Tibial nerve (tissue), 4 donors: ENCODE measurements around the gene MBOAT1. TPM values are rescaled to one million over a fixed set of nuclear protein-coding genes. Genes with fewer than 3 reads are reported as not detected.

Experiments
- DNase-seq, 2 donors: peaks; one replicate each; pipeline ENCODE4 v3.0.0-alpha.2; 2019; ENCODE audit warnings: low spot score in 2 of 2
- H3K27ac ChIP-seq, 4 donors: fragments of 200-600 bp; sonication (generic) in 3 of 4; one replicate each; pipeline ENCODE4 v1.5.1; 2017 to 2019; ENCODE audit warnings: mild to moderate bottlenecking in 1 of 4
- H3K27me3 ChIP-seq, 2 donors: fragments of 200-600 bp; sonication (generic) in 1 of 2; one replicate each; pipeline versions ENCODE4 v1.5.1 to v1.6.0; 2017 to 2019
- H3K36me3 ChIP-seq, 3 donors: fragments of 200-600 bp; sonication (generic); one replicate each; pipeline ENCODE4 v1.5.1; 2018 to 2019
- H3K4me1 ChIP-seq, 4 donors: fragments of 200-600 bp; sonication (generic) in 3 of 4; one replicate each; pipeline ENCODE4 v1.5.1; 2017 to 2019
- H3K4me3 ChIP-seq, 4 donors: fragments of 200-600 bp; sonication (generic) in 3 of 4; one replicate each; pipeline ENCODE4 v1.5.1; 2017 to 2019; ENCODE audit warnings: mild to moderate bottlenecking in 1 of 4, moderate library complexity in 1 of 4
- H3K9me3 ChIP-seq, 4 donors: fragments of 200-600 bp; sonication (generic) in 3 of 4; one replicate each; pipeline ENCODE4 v1.5.1; 2017 to 2019
- CTCF ChIP-seq, 5 experiments: fragments of 200-600 bp in 3 of 5; fragments of 450-650 bp in 2 of 5; sonication (generic) in 3 of 5; IDR thresholded peaks; one replicate each; pipeline ENCODE4 v1.5.1; 2016 to 2019; ENCODE audit warnings: antibody characterized with exemption in 5 of 5, mild to moderate bottlenecking in 3 of 5, moderate library complexity in 2 of 5
- EP300 ChIP-seq, 2 donors: sonication (generic); formaldehyde crosslinking; IDR thresholded peaks; one replicate each; pipeline ENCODE4 v1.6.1; 2017; ENCODE audit warnings: antibody characterized with exemption in 2 of 2, mild to moderate bottlenecking in 1 of 2
- POLR2A ChIP-seq, 2 donors: fragments of 450-650 bp; IDR thresholded peaks; one replicate each; pipeline ENCODE4 v1.6.1; 2017; ENCODE audit warnings: antibody characterized with exemption in 2 of 2, mild to moderate bottlenecking in 2 of 2, moderate library complexity in 2 of 2
- WGBS, 2 donors: methylation state at CpG; one replicate each; pipeline ENCODE4 v1.1.5; 2018; 5-methylcytosine and 5-hydroxymethylcytosine counted together
- total RNA-seq, 4 donors: library from RNA; depleted of rRNA; stranded (reverse); fragments of >200 nt; gene quantifications; one replicate each; pipeline ENCODE4 v1.1.0, GENCODE V29; 2016

MBOAT1 gene
- total RNA-seq, 4 donors from 2014 or later: 12.3 to 25.6 (median 19.2) TPM

GRCh38 chr6:20112241-20112640, 100.0 kb downstream of the MBOAT1 start:
- TF ChIP-seq EP300 (IDR thresholded peaks at IDR 0.05) (no peak), CTCF (IDR thresholded peaks at IDR 0.05) (no peak), POLR2A (IDR thresholded peaks at IDR 0.05) (no peak)
- peaks cover 0 to 70% (median 0%) of the 10 kb centered on the region in 3 donors for H3K36me3 ChIP-seq
- no peak for DNase-seq
- 80 to 81% methylated on average over 5 of the region's 5 CpGs for WGBS, 2 donors
- peaks cover 0 to 10% (median 0%) of the 10 kb centered on the region in 4 donors for H3K4me1 ChIP-seq
- H3K9me3 ChIP-seq: no peaks in the 10 kb centered on the region
- no peak overlapping the region for H3K4me3 ChIP-seq
- no peak overlapping the region for H3K27ac ChIP-seq
- H3K27me3 ChIP-seq: no peaks in the 10 kb centered on the region

- no peak for DNase-seq
- Histone ChIP-seq H3K27ac (no peak overlapping the region), H3K4me1 (peaks cover 0 to 10% (median 0%) of the 10 kb centered on the region in 4 donors), H3K36me3 (peaks cover 0 to 70% (median 0%) of the 10 kb centered on the region in 3 donors), H3K9me3 (no peaks in the 10 kb centered on the region), H3K27me3 (no peaks in the 10 kb centered on the region), H3K4me3 (no peak overlapping the region)
- TF ChIP-seq CTCF (IDR thresholded peaks at IDR 0.05): no peak
- no peak for TF ChIP-seq EP300 (IDR thresholded peaks at IDR 0.05)
- no peak for TF ChIP-seq POLR2A (IDR thresholded peaks at IDR 0.05)
Measured at GRCh38 chr6:20110478-20110877, 101.8 kb downstream of the MBOAT1 start.

- Histone ChIP-seq H3K4me3 (no peak overlapping the region), H3K27ac (no peak overlapping the region), H3K9me3 (no peaks in the 10 kb centered on the region), H3K36me3 (peaks cover 0 to 74% (median 0%) of the 10 kb centered on the region in 3 donors), H3K4me1 (peaks cover 0 to 10% (median 0%) of the 10 kb centered on the region in 4 donors), H3K27me3 (no peaks in the 10 kb centered on the region)
- TF ChIP-seq POLR2A (IDR thresholded peaks at IDR 0.05) (no peak), CTCF (IDR thresholded peaks at IDR 0.05) (no peak), EP300 (IDR thresholded peaks at IDR 0.05) (no peak)
- WGBS, 2 donors: 83 to 86% methylated on average over 6 of the region's 6 CpGs
- no peak for DNase-seq
Measured at GRCh38 chr6:20109526-20109925, 102.7 kb downstream of the MBOAT1 start.

- H3K9me3 ChIP-seq: no peaks in the 10 kb centered on the region
- peaks cover 0 to 70% (median 6%) of the 10 kb centered on the region in 3 donors for H3K36me3 ChIP-seq
- no peak for TF ChIP-seq POLR2A (IDR thresholded peaks at IDR 0.05)
- TF ChIP-seq CTCF (IDR thresholded peaks at IDR 0.05): no peak
- no peak for TF ChIP-seq EP300 (IDR thresholded peaks at IDR 0.05)
- DNase-seq: no peak
- no peaks in the 10 kb centered on the region for H3K27me3 ChIP-seq
- WGBS, 2 donors: 93 to 95% methylated on average over 4 of the region's 4 CpGs
- peaks cover 0 to 10% (median 0%) of the 10 kb centered on the region in 4 donors for H3K4me1 ChIP-seq
- no peak overlapping the region for H3K27ac ChIP-seq
- no peak overlapping the region for H3K4me3 ChIP-seq
Measured at GRCh38 chr6:20105838-20106237, 106.4 kb downstream of the MBOAT1 start.

GRCh38 chr6:20104696-20105095, 107.6 kb downstream of the MBOAT1 start:
- no peak overlapping the region for H3K27ac ChIP-seq
- no peaks in the 10 kb centered on the region for H3K9me3 ChIP-seq
- no peak for DNase-seq
- H3K4me1 ChIP-seq: peaks cover 0 to 10% (median 0%) of the 10 kb centered on the region in 4 donors
- H3K36me3 ChIP-seq: peaks cover 0 to 69% (median 6%) of the 10 kb centered on the region in 3 donors
- TF ChIP-seq EP300 (IDR thresholded peaks at IDR 0.05): no peak
- TF ChIP-seq CTCF (IDR thresholded peaks at IDR 0.05): no peak
- TF ChIP-seq POLR2A (IDR thresholded peaks at IDR 0.05): no peak
- no peaks in the 10 kb centered on the region for H3K27me3 ChIP-seq
- 71 to 75% methylated on average over 2 of the region's 2 CpGs for WGBS, 2 donors
- H3K4me3 ChIP-seq: no peak overlapping the region
